PC-3 (cell line): Measurements from ENCODE around the gene ALKAL2. TPM values are rescaled to one million over a fixed set of nuclear protein-coding genes. Genes with fewer than 3 reads are reported as not detected.

Experiments used
- ATAC-seq: fragments of 200-7000 bp; cut with Tn5 transposase; 2 replicates; pipeline ENCODE4 v1.9.1; 2020; ENCODE audit warnings: mild to moderate bottlenecking, moderate library complexity
- BruUV-seq: library from RNA; stranded (reverse); fragments of 400-500 nt; replicated peaks from 2 replicates; lab custom pipeline; 2021; lab: Mats Ljungman, UMichigan
- CTCF ChIA-PET: fragments of 300-600 bp; sonication (Branson Sonifier 250); formaldehyde crosslinking; loops from one replicate; lab custom pipeline; 2022; ENCODE audit warnings: antibody characterized with exemption; lab: Charles Lee
- POLR2A ChIA-PET: fragments of 300-600 bp; sonication (Branson Sonifier 250); formaldehyde crosslinking; loops from one replicate; lab custom pipeline; 2022; ENCODE audit warnings: antibody characterized with exemption; ENCODE audit not compliant: unreplicated experiment; lab: Charles Lee
- DNase-seq: peaks from one replicate; pipeline ENCODE4 v3.0.0-alpha.2; 2015
- H2AFZ ChIP-seq: fragments of 300-600 bp; sonication (generic); 2 replicates; pipeline ENCODE4 v1.6.0; 2016; ENCODE audit warnings: antibody characterized with exemption, low read length
- H3F3A ChIP-seq: fragments of 300-600 bp; sonication (generic); one replicate; pipeline ENCODE4 v1.6.0; 2017; ENCODE audit warnings: antibody characterized with exemption, low read length, control low read depth, mild to moderate bottlenecking; ENCODE audit not compliant: unreplicated experiment
- H3K27ac ChIP-seq: fragments of 300-600 bp; sonication (generic); 2 replicates; pipeline ENCODE4 v1.5.1; 2016; ENCODE audit warnings: mild to moderate bottlenecking, low read length
- H3K27me3 ChIP-seq: fragments of 300-600 bp; sonication (generic); 2 replicates; pipeline ENCODE4 v1.6.1; 2016; ENCODE audit warnings: low read length, mixed read lengths
- H3K36me3 ChIP-seq: fragments of 300-600 bp; sonication (generic); 2 replicates; pipeline ENCODE4 v1.6.1; 2016; ENCODE audit warnings: low read depth, mixed run types, low read length, mixed read lengths
- H3K4me1 ChIP-seq: fragments of 300-600 bp; sonication (generic); 2 replicates; pipeline ENCODE4 v1.5.1; 2016; ENCODE audit warnings: low read length; ENCODE audit not compliant: insufficient read depth
- H3K4me2 ChIP-seq: fragments of 300-600 bp; sonication (generic); 2 replicates; pipeline ENCODE4 v1.6.0; 2016; ENCODE audit warnings: low read length
- H3K4me3 ChIP-seq: fragments of 300-600 bp; sonication (generic); 2 replicates; pipeline ENCODE4 v1.5.1; 2016; ENCODE audit warnings: mild to moderate bottlenecking, low read length, mixed read lengths
- H3K79me2 ChIP-seq: fragments of 300-600 bp; sonication (generic); 2 replicates; pipeline ENCODE4 v1.6.1; 2017; ENCODE audit warnings: low read length, mixed read lengths
- H3K9ac ChIP-seq: fragments of 300-600 bp; sonication (generic); 2 replicates; pipeline ENCODE4 v1.6.0; 2016; ENCODE audit warnings: mild to moderate bottlenecking, low read length
- H3K9me2 ChIP-seq: fragments of 300-600 bp; sonication (generic); replicated peaks from 2 replicates; pipeline ENCODE4 v1.6.1; 2016; ENCODE audit warnings: mixed run types, low read length, mixed read lengths
- H3K9me3 ChIP-seq: fragments of 300-600 bp; sonication (generic); 2 replicates; pipeline ENCODE4 v1.6.1; 2016; ENCODE audit warnings: low read length, mixed read lengths
- H4K20me1 ChIP-seq: fragments of 300-600 bp; sonication (generic); 2 replicates; pipeline ENCODE4 v1.6.1; 2016; ENCODE audit warnings: low read length, mixed read lengths
- EZH2 ChIP-seq: fragments of 300-600 bp; sonication (generic); IDR thresholded peaks from one replicate; pipeline ENCODE4 v1.6.1; 2017; ENCODE audit warnings: antibody characterized with exemption, mild to moderate bottlenecking, low read length; ENCODE audit not compliant: unreplicated experiment
- EZH2phosphoT487 ChIP-seq: fragments of 300-600 bp; sonication (generic); IDR thresholded peaks from 2 replicates; pipeline ENCODE4 v1.6.1; 2018; ENCODE audit warnings: mild to moderate bottlenecking, antibody characterized with exemption, low read length, borderline replicate concordance
- intact Hi-C: fragments of 100-400 bp; cut with micrococcal nuclease; formaldehyde crosslinking; loops from 2 replicates; pipeline ENCODE4 v1.9.0; 2023
- total RNA-seq: library from RNA; depleted of rRNA; stranded (reverse); fragments of >200 nt; gene quantifications from 2 replicates; pipeline ENCODE4 v1.2.3, GENCODE V29; 2014
- TF ChIP-seq, protein P1 (sequence below): fragments of 300-600 bp; sonication (generic); conservative IDR thresholded peaks from 2 replicates; pipeline ENCODE4 v1.5.1; 2017; ENCODE audit warnings: antibody characterized with exemption, low read depth, mild to moderate bottlenecking, low read length

Gene ALKAL2
- total RNA-seq, 1 experiment from 2014 or later: not detected

DNA sequence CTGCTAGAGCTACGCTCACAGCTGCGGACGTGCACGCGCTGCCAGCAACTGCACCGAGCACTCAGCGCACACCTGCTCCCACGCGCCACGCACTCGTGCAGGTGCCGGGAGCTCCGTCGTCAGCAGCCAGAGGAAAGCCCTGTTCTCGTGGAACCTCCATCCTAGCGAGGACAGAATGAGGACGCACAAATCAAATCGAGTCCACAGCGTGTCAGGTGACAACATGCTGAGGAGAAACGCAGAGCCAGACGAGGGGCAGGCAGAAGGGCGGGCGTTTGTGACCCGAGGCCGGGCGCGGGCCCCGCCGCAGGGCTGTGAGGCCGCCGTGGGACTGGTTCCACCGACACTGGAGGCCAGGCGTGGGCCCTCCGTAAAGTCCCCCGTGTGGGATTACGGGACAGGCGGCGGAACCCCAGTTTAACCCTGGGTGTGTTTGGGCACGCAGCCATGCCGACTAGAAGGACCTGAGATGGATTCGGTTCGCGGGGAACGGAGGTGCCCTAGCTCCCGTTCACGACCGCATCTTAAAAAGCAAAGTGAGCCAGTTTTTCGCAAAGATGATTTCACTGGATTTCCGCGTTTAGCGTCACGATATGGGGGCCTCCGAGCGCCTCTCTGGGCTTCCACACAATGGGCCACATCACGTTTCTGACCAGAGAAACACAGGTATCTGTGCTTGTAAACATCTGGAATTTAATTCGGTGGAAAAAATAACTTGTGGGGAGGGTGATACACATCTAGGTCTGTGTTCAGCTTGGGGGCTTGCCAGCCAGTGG, 26.9 kb upstream of the ALKAL2 start:
- Histone ChIP-seq H3K9me3 (no peaks in the 10 kb centered on the region), H3K9me2 (no peaks in the 10 kb centered on the region), H3K4me3 (no peak overlapping the region), H3K79me2 (no peaks in the 10 kb centered on the region), H4K20me1 (no peaks in the 10 kb centered on the region), H3K27me3 (peaks cover 18% of the 10 kb centered on the region), H3K4me2 (no peak overlapping the region), H2AFZ (no peak overlapping the region), H3K27ac (no peak overlapping the region), H3K36me3 (no peaks in the 10 kb centered on the region), H3K9ac (no peak overlapping the region), H3K4me1 (peaks cover 12% of the 10 kb centered on the region), H3F3A (no peaks in the 10 kb centered on the region)
- POLR2A ChIA-PET: no interaction called here
- TF ChIP-seq, protein P1, sequence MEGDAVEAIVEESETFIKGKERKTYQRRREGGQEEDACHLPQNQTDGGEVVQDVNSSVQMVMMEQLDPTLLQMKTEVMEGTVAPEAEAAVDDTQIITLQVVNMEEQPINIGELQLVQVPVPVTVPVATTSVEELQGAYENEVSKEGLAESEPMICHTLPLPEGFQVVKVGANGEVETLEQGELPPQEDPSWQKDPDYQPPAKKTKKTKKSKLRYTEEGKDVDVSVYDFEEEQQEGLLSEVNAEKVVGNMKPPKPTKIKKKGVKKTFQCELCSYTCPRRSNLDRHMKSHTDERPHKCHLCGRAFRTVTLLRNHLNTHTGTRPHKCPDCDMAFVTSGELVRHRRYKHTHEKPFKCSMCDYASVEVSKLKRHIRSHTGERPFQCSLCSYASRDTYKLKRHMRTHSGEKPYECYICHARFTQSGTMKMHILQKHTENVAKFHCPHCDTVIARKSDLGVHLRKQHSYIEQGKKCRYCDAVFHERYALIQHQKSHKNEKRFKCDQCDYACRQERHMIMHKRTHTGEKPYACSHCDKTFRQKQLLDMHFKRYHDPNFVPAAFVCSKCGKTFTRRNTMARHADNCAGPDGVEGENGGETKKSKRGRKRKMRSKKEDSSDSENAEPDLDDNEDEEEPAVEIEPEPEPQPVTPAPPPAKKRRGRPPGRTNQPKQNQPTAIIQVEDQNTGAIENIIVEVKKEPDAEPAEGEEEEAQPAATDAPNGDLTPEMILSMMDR: no peak
- TF ChIP-seq EZH2phosphoT487 (no peak), EZH2 (no peak)
- CTCF ChIA-PET: no interaction called here
- BruUV-seq: no TSS peak
- intact Hi-C loops: no loop called here
- DNase-seq (no peak), ATAC-seq (no peak)

DNA sequence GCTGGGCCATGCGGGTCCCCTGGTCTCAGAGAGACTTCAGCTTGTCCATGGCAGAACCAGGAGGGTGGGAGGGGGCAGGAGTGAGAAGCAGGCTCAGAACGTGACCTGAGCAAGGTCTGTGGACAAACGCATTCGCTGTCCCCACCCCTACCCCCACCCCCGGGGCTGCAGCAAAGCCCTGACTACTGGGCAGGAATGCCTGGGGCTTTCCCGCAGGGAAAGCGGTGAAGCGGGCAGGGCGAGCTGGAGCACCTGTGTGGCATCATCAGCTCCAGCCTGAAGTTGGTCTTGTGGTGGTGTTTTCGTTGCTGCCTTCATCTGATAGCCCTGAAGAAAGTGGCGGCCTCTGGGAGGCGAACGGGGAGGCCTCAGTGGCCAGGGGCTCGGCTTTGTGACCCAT, 26.1 kb upstream of the ALKAL2 start:
- TF ChIP-seq EZH2phosphoT487: no peak
- TF ChIP-seq EZH2: no peak
- TF ChIP-seq, protein P1: no peak
- intact Hi-C loops: no loop called here
- Histone ChIP-seq H3K36me3 (no peaks in the 10 kb centered on the region), H3K9me2 (no peaks in the 10 kb centered on the region), H3K9ac (no peak overlapping the region), H2AFZ (no peak overlapping the region), H3K79me2 (no peaks in the 10 kb centered on the region), H3K27me3 (peaks cover 18% of the 10 kb centered on the region), H3K4me3 (no peak overlapping the region), H4K20me1 (no peaks in the 10 kb centered on the region), H3F3A (no peaks in the 10 kb centered on the region), H3K4me1 (peaks cover 12% of the 10 kb centered on the region), H3K4me2 (no peak overlapping the region), H3K9me3 (no peaks in the 10 kb centered on the region), H3K27ac (no peak overlapping the region)
- ATAC-seq (no peak), DNase-seq (no peak)
- ChIA-PET POLR2A (no interaction called here), CTCF (no interaction called here)
- no TSS peak for BruUV-seq

DNA sequence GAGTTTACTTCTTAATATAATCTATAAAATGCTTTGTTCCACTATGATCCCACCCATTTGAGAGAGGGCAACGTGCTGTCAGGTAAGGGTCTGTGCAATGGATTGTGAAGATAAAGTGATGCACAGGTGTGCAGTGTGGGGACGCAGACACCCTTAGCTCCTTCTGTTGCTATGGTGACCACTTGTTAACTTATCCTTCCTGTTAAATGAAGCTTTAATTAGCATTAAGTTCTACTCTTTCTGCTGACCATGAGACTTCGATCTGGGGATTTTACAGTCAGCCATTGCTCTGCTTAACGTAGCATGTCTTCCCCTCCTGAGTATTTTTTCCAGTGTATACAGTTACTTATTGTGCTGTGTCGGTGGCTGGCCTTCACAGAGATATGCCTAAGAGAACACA, 23.1 kb upstream of the ALKAL2 start:
- H3K27me3 ChIP-seq: peaks cover 18% of the 10 kb centered on the region
- intact Hi-C loops: no loop called here
- BruUV-seq: no TSS peak
- H3K4me2 ChIP-seq: no peak overlapping the region
- ATAC-seq (no peak), DNase-seq (no peak)
- H3F3A ChIP-seq: no peaks in the 10 kb centered on the region
- ChIA-PET POLR2A (no interaction called here), CTCF (no interaction called here)
- no peaks in the 10 kb centered on the region for H3K9me2 ChIP-seq
- TF ChIP-seq, protein P1: no peak
- TF ChIP-seq EZH2phosphoT487 (no peak), EZH2 (no peak)
- no peaks in the 10 kb centered on the region for H3K36me3 ChIP-seq
- no peak overlapping the region for H3K9ac ChIP-seq
- no peaks in the 10 kb centered on the region for H3K4me1 ChIP-seq
- no peak overlapping the region for H2AFZ ChIP-seq
- H3K9me3 ChIP-seq: no peaks in the 10 kb centered on the region
- H3K4me3 ChIP-seq: no peak overlapping the region
- no peaks in the 10 kb centered on the region for H3K79me2 ChIP-seq
- H4K20me1 ChIP-seq: no peaks in the 10 kb centered on the region
- no peak overlapping the region for H3K27ac ChIP-seq
